Stimulated activated effector memory CD8-positive, alpha-beta T cell treated with anti-CD3 and anti-CD28 coated beads, Interleukin-12 subunit alpha, Interleukin-12 subunit beta, amount 100 ng/mL, for 72 hours (primary cell): ENCODE measurements around the gene PSAP.

ENCODE experiments used
- ATAC-seq: fragments of 150-1000 bp; cut with Tn5 transposase; 2 replicates; pipeline ENCODE4 v1.10.0; 2021
- DNase-seq, 2 donors: peaks; one replicate each; pipeline ENCODE4 v3.0.0; 2021 to 2022; ENCODE audit warnings: low spot score in 2 of 2
- H3K27ac Mint-ChIP-seq: one replicate; pipeline ENCODE4 v1.8.0; 2022; ENCODE audit warnings: mild to moderate bottlenecking, mixed read lengths
- H3K36me3 Mint-ChIP-seq: one replicate; pipeline ENCODE4 v1.8.0; 2022; ENCODE audit warnings: mild to moderate bottlenecking, mixed read lengths
- H3K4me1 Mint-ChIP-seq: one replicate; pipeline ENCODE4 v1.8.0; 2022; ENCODE audit warnings: mixed read lengths
- H3K4me3 Mint-ChIP-seq: one replicate; pipeline ENCODE4 v1.8.0; 2022; ENCODE audit warnings: mild to moderate bottlenecking, mixed read lengths
- H3K9me3 Mint-ChIP-seq: one replicate; pipeline ENCODE4 v1.8.0; 2022; ENCODE audit warnings: mixed read lengths

The PSAP gene

GRCh38 chr10:71801361-71801760 is 49.7 kb downstream of the PSAP start:
- peaks cover 19% of the 10 kb centered on the region for H3K4me1 Mint-ChIP-seq
- H3K27ac Mint-ChIP-seq = no peak overlapping the region
- H3K36me3 Mint-ChIP-seq = no peaks in the 10 kb centered on the region
- ATAC-seq (no peak), DNase-seq (no peak)
- H3K4me3 Mint-ChIP-seq = no peak overlapping the region
- no peaks in the 10 kb centered on the region for H3K9me3 Mint-ChIP-seq

- DNase-seq = no peak
- peaks cover 15% of the 10 kb centered on the region for H3K4me1 Mint-ChIP-seq
- no peak overlapping the region for H3K4me3 Mint-ChIP-seq
- H3K36me3 Mint-ChIP-seq = no peaks in the 10 kb centered on the region
- H3K27ac Mint-ChIP-seq = no peak overlapping the region
- no peaks in the 10 kb centered on the region for H3K9me3 Mint-ChIP-seq
- ATAC-seq = no peak
Observed at GRCh38 chr10:71799608-71800453, 51.2 kb downstream of the PSAP start.

- H3K4me1 Mint-ChIP-seq = peaks cover 15% of the 10 kb centered on the region
- H3K4me3 Mint-ChIP-seq = no peak overlapping the region
- H3K9me3 Mint-ChIP-seq = no peaks in the 10 kb centered on the region
Observed at GRCh38 chr10:71799112-71799511, 51.9 kb downstream of the PSAP start.

GRCh38 chr10:71798308-71798624 is 52.8 kb downstream of the PSAP start:
- no peaks in the 10 kb centered on the region for H3K9me3 Mint-ChIP-seq
- no peak overlapping the region for H3K27ac Mint-ChIP-seq
- no peaks in the 10 kb centered on the region for H3K36me3 Mint-ChIP-seq
- DNase-seq (no peak), ATAC-seq (no peak)
- H3K4me3 Mint-ChIP-seq = no peak overlapping the region
- H3K4me1 Mint-ChIP-seq = peaks cover 15% of the 10 kb centered on the region

More at GRCh38 chr10:71799112-71799511, 51.9 kb downstream of the PSAP start:
- H3K27ac Mint-ChIP-seq = no peak overlapping the region
- DNase-seq (no peak), ATAC-seq (no peak)
- H3K36me3 Mint-ChIP-seq = no peaks in the 10 kb centered on the region

GRCh38 chr10:71797533-71798307 is 53.3 kb downstream of the PSAP start:
- Mint-ChIP-seq H3K4me3 (no peak overlapping the region), H3K4me1 (peaks cover 15% of the 10 kb centered on the region), H3K36me3 (no peaks in the 10 kb centered on the region), H3K9me3 (no peaks in the 10 kb centered on the region), H3K27ac (peak overlapping the region; percentile 67)
- ATAC-seq (peak; percentile 56), DNase-seq (no peak)

GRCh38 chr10:71796749-71797405 is 54.2 kb downstream of the PSAP start:
- H3K4me1 Mint-ChIP-seq = peaks cover 15% of the 10 kb centered on the region
- no peak overlapping the region for H3K4me3 Mint-ChIP-seq
- H3K27ac Mint-ChIP-seq = peak overlapping the region; percentile 67
- H3K9me3 Mint-ChIP-seq = no peaks in the 10 kb centered on the region
- no peak for DNase-seq
- H3K36me3 Mint-ChIP-seq = no peaks in the 10 kb centered on the region
- no peak for ATAC-seq

- H3K4me1 Mint-ChIP-seq = peaks cover 22% of the 10 kb centered on the region
- DNase-seq = no peak
- no peaks in the 10 kb centered on the region for H3K36me3 Mint-ChIP-seq
Observed at GRCh38 chr10:71795248-71795647, 55.8 kb downstream of the PSAP start.

GRCh38 chr10:71790749-71791440 is 60.2 kb downstream of the PSAP start:
- DNase-seq (no peak), ATAC-seq (peak; percentile 63)
- no peaks in the 10 kb centered on the region for H3K36me3 Mint-ChIP-seq
- peak overlapping the region; percentile 73 for H3K27ac Mint-ChIP-seq
- peaks cover 7% of the 10 kb centered on the region for H3K4me1 Mint-ChIP-seq
- no peaks in the 10 kb centered on the region for H3K9me3 Mint-ChIP-seq
- H3K4me3 Mint-ChIP-seq = no peak overlapping the region

More at GRCh38 chr10:71795248-71795647, 55.8 kb downstream of the PSAP start:
- no peak for ATAC-seq
- H3K9me3 Mint-ChIP-seq = no peaks in the 10 kb centered on the region
- no peak overlapping the region for H3K27ac Mint-ChIP-seq
- H3K4me3 Mint-ChIP-seq = no peak overlapping the region

- Mint-ChIP-seq H3K27ac (no peak overlapping the region), H3K4me3 (no peak overlapping the region), H3K36me3 (no peaks in the 10 kb centered on the region), H3K4me1 (peaks cover 7% of the 10 kb centered on the region), H3K9me3 (no peaks in the 10 kb centered on the region)
- ATAC-seq = no peak
- DNase-seq = no peak
Observed at GRCh38 chr10:71789871-71790270, 61.2 kb downstream of the PSAP start.

GRCh38 chr10:71788954-71789353 is 62.1 kb downstream of the PSAP start:
- H3K27ac Mint-ChIP-seq = no peak overlapping the region
- no peaks in the 10 kb centered on the region for H3K9me3 Mint-ChIP-seq
- no peak for ATAC-seq
- no peak for DNase-seq
- peaks cover 7% of the 10 kb centered on the region for H3K4me1 Mint-ChIP-seq
- no peaks in the 10 kb centered on the region for H3K36me3 Mint-ChIP-seq
- H3K4me3 Mint-ChIP-seq = no peak overlapping the region

GRCh38 chr10:71784679-71785272 is 66.3 kb downstream of the PSAP start:
- no peak overlapping the region for H3K27ac Mint-ChIP-seq

GRCh38 chr10:71783917-71784678 is 67.0 kb downstream of the PSAP start:
- H3K4me3 Mint-ChIP-seq = no peak overlapping the region
- H3K4me1 Mint-ChIP-seq = peaks cover 10% of the 10 kb centered on the region
- DNase-seq = no peak
- H3K27ac Mint-ChIP-seq = no peak overlapping the region
- H3K9me3 Mint-ChIP-seq = no peaks in the 10 kb centered on the region
- H3K36me3 Mint-ChIP-seq = no peaks in the 10 kb centered on the region
- ATAC-seq = no peak

More at GRCh38 chr10:71784679-71785272, 66.3 kb downstream of the PSAP start:
- DNase-seq (no peak), ATAC-seq (no peak)
- H3K4me1 Mint-ChIP-seq = peaks cover 10% of the 10 kb centered on the region
- H3K4me3 Mint-ChIP-seq = no peak overlapping the region
- H3K9me3 Mint-ChIP-seq = no peaks in the 10 kb centered on the region
- H3K36me3 Mint-ChIP-seq = no peaks in the 10 kb centered on the region

GRCh38 chr10:71782917-71783490 is 68.0 kb downstream of the PSAP start:
- H3K36me3 Mint-ChIP-seq = no peaks in the 10 kb centered on the region
- peaks cover 10% of the 10 kb centered on the region for H3K4me1 Mint-ChIP-seq
- H3K9me3 Mint-ChIP-seq = no peaks in the 10 kb centered on the region
- no peak overlapping the region for H3K27ac Mint-ChIP-seq
- no peak for ATAC-seq
- DNase-seq = no peak
- H3K4me3 Mint-ChIP-seq = no peak overlapping the region
